HL-60 (cell line): Measurements from ENCODE around the gene CACNA1H.

Source experiments
- GABPA ChIP-seq: IDR thresholded peaks from 2 replicates; pipeline ENCODE4 v1.6.1; 2012; ENCODE audit warnings: low read depth
- POLR2AphosphoS5 ChIP-seq: IDR thresholded peaks from 2 replicates; pipeline ENCODE4 v1.6.1; 2012; ENCODE audit warnings: low read depth
- TF ChIP-seq, protein P1 (sequence below): IDR thresholded peaks from 2 replicates; pipeline ENCODE4 v1.6.1; 2012; ENCODE audit warnings: low read depth; ENCODE audit not compliant: insufficient replicate concordance
- TF ChIP-seq, protein P2 (sequence below): IDR thresholded peaks from one replicate; pipeline ENCODE4 v1.5.1; 2011; ENCODE audit warnings: low read length, control low read depth, inconsistent platforms; ENCODE audit not compliant: insufficient read depth

DNA sequence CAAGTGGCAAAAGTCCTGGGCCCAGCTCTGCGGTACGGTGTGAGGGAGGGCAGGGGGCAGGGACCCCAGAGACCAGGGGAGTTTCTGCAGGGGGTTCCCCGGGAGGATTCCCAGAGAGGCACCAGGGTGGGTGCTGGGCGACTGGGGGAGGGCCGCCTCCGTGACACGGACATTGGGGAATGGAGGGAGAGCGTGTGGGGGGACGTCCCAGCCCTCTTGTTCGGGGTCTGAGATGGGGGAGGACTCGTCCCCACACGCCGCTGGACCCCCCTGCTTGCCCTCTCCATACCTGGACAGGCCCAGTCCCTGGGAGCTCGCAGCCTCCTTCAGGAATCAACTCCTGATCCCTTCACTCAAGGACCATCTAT is 30.5 kb upstream of the CACNA1H start:
- TF ChIP-seq, protein P1, sequence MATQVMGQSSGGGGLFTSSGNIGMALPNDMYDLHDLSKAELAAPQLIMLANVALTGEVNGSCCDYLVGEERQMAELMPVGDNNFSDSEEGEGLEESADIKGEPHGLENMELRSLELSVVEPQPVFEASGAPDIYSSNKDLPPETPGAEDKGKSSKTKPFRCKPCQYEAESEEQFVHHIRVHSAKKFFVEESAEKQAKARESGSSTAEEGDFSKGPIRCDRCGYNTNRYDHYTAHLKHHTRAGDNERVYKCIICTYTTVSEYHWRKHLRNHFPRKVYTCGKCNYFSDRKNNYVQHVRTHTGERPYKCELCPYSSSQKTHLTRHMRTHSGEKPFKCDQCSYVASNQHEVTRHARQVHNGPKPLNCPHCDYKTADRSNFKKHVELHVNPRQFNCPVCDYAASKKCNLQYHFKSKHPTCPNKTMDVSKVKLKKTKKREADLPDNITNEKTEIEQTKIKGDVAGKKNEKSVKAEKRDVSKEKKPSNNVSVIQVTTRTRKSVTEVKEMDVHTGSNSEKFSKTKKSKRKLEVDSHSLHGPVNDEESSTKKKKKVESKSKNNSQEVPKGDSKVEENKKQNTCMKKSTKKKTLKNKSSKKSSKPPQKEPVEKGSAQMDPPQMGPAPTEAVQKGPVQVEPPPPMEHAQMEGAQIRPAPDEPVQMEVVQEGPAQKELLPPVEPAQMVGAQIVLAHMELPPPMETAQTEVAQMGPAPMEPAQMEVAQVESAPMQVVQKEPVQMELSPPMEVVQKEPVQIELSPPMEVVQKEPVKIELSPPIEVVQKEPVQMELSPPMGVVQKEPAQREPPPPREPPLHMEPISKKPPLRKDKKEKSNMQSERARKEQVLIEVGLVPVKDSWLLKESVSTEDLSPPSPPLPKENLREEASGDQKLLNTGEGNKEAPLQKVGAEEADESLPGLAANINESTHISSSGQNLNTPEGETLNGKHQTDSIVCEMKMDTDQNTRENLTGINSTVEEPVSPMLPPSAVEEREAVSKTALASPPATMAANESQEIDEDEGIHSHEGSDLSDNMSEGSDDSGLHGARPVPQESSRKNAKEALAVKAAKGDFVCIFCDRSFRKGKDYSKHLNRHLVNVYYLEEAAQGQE = no peak
- no peak for TF ChIP-seq POLR2AphosphoS5
- TF ChIP-seq, protein P2, sequence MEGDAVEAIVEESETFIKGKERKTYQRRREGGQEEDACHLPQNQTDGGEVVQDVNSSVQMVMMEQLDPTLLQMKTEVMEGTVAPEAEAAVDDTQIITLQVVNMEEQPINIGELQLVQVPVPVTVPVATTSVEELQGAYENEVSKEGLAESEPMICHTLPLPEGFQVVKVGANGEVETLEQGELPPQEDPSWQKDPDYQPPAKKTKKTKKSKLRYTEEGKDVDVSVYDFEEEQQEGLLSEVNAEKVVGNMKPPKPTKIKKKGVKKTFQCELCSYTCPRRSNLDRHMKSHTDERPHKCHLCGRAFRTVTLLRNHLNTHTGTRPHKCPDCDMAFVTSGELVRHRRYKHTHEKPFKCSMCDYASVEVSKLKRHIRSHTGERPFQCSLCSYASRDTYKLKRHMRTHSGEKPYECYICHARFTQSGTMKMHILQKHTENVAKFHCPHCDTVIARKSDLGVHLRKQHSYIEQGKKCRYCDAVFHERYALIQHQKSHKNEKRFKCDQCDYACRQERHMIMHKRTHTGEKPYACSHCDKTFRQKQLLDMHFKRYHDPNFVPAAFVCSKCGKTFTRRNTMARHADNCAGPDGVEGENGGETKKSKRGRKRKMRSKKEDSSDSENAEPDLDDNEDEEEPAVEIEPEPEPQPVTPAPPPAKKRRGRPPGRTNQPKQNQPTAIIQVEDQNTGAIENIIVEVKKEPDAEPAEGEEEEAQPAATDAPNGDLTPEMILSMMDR = no peak
- no peak for TF ChIP-seq GABPA
